ENCODE data around the gene CXCR2.

DNA sequence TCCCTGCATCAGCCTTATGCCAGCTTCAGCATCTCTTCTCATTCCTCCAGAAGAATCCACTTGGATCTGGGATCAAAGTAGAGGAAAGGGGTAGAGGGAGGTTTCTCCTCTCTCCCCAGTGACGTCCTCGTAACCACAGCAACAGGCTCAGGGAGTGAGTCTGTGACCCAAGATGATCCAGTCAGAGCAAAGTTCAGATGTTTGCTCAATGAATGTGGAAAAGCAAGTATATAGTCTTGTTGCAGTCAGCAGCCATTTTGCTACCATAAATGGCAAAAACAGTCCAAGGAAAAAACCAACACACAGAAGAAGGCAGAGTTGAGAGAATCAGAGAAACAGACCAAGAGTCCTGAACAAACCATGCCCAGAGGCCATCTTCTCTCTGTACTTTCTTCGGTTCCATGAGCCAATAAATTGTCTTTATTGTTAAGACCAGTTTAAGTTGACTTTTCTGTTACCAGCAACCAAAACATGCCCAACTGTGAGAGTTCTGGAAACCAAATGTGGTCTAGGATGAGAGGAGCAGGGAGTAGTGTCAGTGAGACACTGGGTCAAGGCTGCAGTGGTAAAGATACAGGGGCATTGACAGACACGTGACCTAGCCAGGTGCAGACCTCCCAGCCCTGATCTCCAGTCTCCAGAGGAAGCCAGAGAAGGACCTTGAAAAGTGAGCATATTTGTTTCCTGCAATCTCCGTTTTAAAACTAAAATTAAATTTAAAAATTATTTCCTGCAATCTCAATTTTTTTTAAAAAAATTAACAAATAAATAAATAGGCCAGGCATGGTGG, 44.1 kb downstream of the CXCR2 start:
- TF ChIP-seq EP300 (IDR thresholded peaks at IDR 0.05) (no peak), POLR2AphosphoS5 (IDR thresholded peaks at IDR 0.05) (no peak)
- TF ChIP-seq, protein P1, sequence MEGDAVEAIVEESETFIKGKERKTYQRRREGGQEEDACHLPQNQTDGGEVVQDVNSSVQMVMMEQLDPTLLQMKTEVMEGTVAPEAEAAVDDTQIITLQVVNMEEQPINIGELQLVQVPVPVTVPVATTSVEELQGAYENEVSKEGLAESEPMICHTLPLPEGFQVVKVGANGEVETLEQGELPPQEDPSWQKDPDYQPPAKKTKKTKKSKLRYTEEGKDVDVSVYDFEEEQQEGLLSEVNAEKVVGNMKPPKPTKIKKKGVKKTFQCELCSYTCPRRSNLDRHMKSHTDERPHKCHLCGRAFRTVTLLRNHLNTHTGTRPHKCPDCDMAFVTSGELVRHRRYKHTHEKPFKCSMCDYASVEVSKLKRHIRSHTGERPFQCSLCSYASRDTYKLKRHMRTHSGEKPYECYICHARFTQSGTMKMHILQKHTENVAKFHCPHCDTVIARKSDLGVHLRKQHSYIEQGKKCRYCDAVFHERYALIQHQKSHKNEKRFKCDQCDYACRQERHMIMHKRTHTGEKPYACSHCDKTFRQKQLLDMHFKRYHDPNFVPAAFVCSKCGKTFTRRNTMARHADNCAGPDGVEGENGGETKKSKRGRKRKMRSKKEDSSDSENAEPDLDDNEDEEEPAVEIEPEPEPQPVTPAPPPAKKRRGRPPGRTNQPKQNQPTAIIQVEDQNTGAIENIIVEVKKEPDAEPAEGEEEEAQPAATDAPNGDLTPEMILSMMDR (IDR thresholded peaks at IDR 0.05): no peak
